Liver (tissue), 3 donors: ENCODE measurements around the gene JMY.

Experiments used
- EGR1 ChIP-seq, 2 donors: IDR thresholded peaks; 2 replicates each; pipeline ENCODE4 v1.6.1; 2016 to 2018; ENCODE audit warnings: antibody characterized with exemption in 2 of 2, low read depth in 2 of 2
- FOXA1 ChIP-seq: IDR thresholded peaks from 2 replicates; pipeline ENCODE4 v1.6.1; 2016; ENCODE audit warnings: antibody characterized with exemption
- GABPA ChIP-seq, 2 donors: IDR thresholded peaks in 1 of 2; conservative IDR thresholded peaks in 1 of 2; 2 replicates each; pipeline ENCODE4 v1.6.1; 2016; ENCODE audit warnings: antibody characterized with exemption in 2 of 2, mild to moderate bottlenecking in 1 of 2, moderate library complexity in 1 of 2
- RAD21 ChIP-seq, 2 donors: IDR thresholded peaks; 2 replicates each; pipeline ENCODE4 v1.6.1; 2016; ENCODE audit warnings: antibody characterized with exemption in 2 of 2, mild to moderate bottlenecking in 2 of 2
- SP1 ChIP-seq: IDR thresholded peaks from 2 replicates; pipeline ENCODE4 v1.6.1; 2018; ENCODE audit warnings: antibody characterized with exemption, mild to moderate bottlenecking
- TAF1 ChIP-seq: conservative IDR thresholded peaks from 2 replicates; pipeline ENCODE4 v1.6.1; 2016; ENCODE audit warnings: antibody characterized with exemption, mild to moderate bottlenecking
- YY1 ChIP-seq: IDR thresholded peaks from 2 replicates; pipeline ENCODE4 v1.6.1; 2016; ENCODE audit warnings: antibody characterized with exemption, mild to moderate bottlenecking
- TF ChIP-seq, protein P1 (sequence below): fragments of 150-350 bp; IDR thresholded peaks from 2 replicates; pipeline ENCODE4 v1.5.1; 2017; ENCODE audit warnings: improper control_type of control experiment, low read depth, low read length; ENCODE audit not compliant: missing input control
- TF ChIP-seq, protein P2 (sequence below): IDR thresholded peaks from 2 replicates; pipeline ENCODE4 v1.6.1; 2016; ENCODE audit warnings: antibody characterized with exemption
- TF ChIP-seq, protein P3 (sequence below): IDR thresholded peaks from 2 replicates; pipeline ENCODE4 v1.6.1; 2016; ENCODE audit warnings: antibody characterized with exemption
- donor health status: healthy.
- donor health status: healthy.

DNA sequence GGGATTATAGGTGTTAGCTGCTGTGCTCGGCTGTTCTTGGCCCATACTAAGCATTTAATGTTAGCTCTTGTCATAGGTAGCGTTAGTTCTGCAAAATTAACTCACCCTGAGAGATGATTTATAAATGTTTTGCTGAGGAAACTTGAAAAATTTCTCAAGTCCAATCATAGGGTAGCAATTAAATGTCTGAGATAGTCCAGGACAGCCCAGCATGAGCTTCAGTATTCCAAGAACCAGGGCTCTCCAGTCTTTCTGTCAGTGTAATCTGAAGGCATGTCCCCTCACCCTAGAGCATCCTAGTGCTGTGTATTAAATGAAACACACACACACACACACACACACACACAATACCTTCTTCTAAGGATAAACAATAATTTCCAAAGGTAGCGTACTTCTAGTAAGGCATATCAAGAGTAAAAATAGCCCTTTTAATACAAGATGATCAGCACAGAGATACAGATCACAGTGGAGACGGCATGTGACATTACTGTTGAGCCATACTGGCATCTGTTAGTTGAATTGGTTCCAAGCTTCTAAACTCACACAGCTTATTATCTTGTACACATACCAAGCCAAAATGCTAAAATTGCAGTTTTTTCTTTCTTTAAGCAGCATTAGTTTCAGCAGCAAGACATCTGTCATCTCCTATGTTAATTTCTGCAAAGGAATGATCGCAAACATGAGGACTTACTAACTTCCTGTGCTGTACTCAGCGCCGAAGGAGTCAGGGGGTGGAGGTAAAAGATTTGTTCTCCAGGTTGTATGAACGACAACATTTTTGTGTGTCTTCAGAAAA is 46.3 kb upstream of the JMY start:
- TF ChIP-seq, protein P1, sequence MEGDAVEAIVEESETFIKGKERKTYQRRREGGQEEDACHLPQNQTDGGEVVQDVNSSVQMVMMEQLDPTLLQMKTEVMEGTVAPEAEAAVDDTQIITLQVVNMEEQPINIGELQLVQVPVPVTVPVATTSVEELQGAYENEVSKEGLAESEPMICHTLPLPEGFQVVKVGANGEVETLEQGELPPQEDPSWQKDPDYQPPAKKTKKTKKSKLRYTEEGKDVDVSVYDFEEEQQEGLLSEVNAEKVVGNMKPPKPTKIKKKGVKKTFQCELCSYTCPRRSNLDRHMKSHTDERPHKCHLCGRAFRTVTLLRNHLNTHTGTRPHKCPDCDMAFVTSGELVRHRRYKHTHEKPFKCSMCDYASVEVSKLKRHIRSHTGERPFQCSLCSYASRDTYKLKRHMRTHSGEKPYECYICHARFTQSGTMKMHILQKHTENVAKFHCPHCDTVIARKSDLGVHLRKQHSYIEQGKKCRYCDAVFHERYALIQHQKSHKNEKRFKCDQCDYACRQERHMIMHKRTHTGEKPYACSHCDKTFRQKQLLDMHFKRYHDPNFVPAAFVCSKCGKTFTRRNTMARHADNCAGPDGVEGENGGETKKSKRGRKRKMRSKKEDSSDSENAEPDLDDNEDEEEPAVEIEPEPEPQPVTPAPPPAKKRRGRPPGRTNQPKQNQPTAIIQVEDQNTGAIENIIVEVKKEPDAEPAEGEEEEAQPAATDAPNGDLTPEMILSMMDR, result no peak
- TF ChIP-seq RAD21 (IDR thresholded peaks at IDR 0.05), result no peak
- no peak for TF ChIP-seq EGR1 (IDR thresholded peaks at IDR 0.05; ENCODE audit: low read depth in 2 of 2)
- TF ChIP-seq FOXA1, result no peak
- TF ChIP-seq, protein P2, sequence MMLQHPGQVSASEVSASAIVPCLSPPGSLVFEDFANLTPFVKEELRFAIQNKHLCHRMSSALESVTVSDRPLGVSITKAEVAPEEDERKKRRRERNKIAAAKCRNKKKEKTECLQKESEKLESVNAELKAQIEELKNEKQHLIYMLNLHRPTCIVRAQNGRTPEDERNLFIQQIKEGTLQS, result no peak
- TF ChIP-seq GABPA (IDR thresholded peaks at IDR 0.05 in 1 of 2, conservative IDR thresholded peaks at IDR 0.05 in 1 of 2), result no peak
- TF ChIP-seq SP1, result no peak
- TF ChIP-seq, protein P3, sequence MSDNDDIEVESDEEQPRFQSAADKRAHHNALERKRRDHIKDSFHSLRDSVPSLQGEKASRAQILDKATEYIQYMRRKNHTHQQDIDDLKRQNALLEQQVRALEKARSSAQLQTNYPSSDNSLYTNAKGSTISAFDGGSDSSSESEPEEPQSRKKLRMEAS, result no peak
- no peak for TF ChIP-seq YY1
- TF ChIP-seq TAF1, result no peak
